HCT116 (cell line): ENCODE measurements around the gene APOBEC3B. TPM values are rescaled to one million over a fixed set of nuclear protein-coding genes. Genes with fewer than 3 reads are reported as not detected.

ENCODE experiments used
- ATAC-seq: fragments of 200-7000 bp; cut with Tn5 transposase; 2 replicates; pipeline ENCODE4 v1.9.1; 2020; ENCODE audit warnings: mild to moderate bottlenecking, moderate library complexity
- BruUV-seq: library from RNA; stranded (reverse); fragments of 400-500 nt; replicated peaks from 2 replicates; lab custom pipeline; 2021; lab: Mats Ljungman, UMichigan
- CTCF ChIA-PET: fragments of 300-600 bp; sonication (Branson Sonifier 250); formaldehyde crosslinking; loops from one replicate; lab custom pipeline; 2021; ENCODE audit warnings: antibody characterized with exemption; lab: Charles Lee
- POLR2A ChIA-PET: fragments of 300-600, 350-600 bp; sonication (Branson Sonifier 250); formaldehyde crosslinking; loops from one replicate; lab custom pipeline; 2021; ENCODE audit warnings: antibody characterized with exemption; lab: Charles Lee
- RAD21 ChIA-PET, 2 experiments: fragments of 300-600 bp; sonication (Branson Sonifier 250); formaldehyde crosslinking; loops; one replicate each; lab custom pipeline; 2023; ENCODE audit warnings: low total read pairs in 2 of 2; ENCODE audit not compliant: uncharacterized antibody in 2 of 2, unreplicated experiment in 2 of 2, low non-redundant PET in 1 of 2; lab: Charles Lee
- DNase-seq: peaks from one replicate; pipeline ENCODE4 v3.0.0-alpha.2; 2010; ENCODE audit warnings: low read depth, low spot score
- H2AFZ ChIP-seq: fragments of 200-600 bp; shearing (Covaris generic), sonication (generic); 2 replicates; pipeline ENCODE4 v1.6.1; 2017; ENCODE audit warnings: low read depth, mixed run types, mixed read lengths, antibody characterized with exemption, low read length; ENCODE audit not compliant: poor library complexity, severe bottlenecking
- H3K27ac ChIP-seq: 2 replicates; pipeline ENCODE4 v1.5.1; 2012; ENCODE audit warnings: low read depth, low read length
- H3K27me3 ChIP-seq: fragments of 200-600 bp; sonication (generic); 2 replicates; pipeline ENCODE4 v1.6.1; 2016; ENCODE audit warnings: mixed run types, low read length, mixed read lengths; ENCODE audit not compliant: insufficient read depth
- H3K36me3 ChIP-seq, 2 experiments: fragments of 200-500 bp in 1 of 2; fragments of 200-600 bp in 1 of 2; sonication (Bioruptor generic) in 1 of 2; sonication (generic) in 1 of 2; 2 replicates each; pipeline versions ENCODE4 v1.5.1 to v1.6.1; 2014 to 2016; ENCODE audit warnings: low read length in 2 of 2, inconsistent platforms in 1 of 2, mixed read lengths in 1 of 2, mixed run types in 1 of 2; ENCODE audit not compliant: insufficient read depth in 2 of 2, control insufficient read depth in 1 of 2
- H3K4me1 ChIP-seq, 2 experiments: fragments of 200-600 bp in 1 of 2; sonication (generic) in 1 of 2; 2 replicates each; pipeline versions ENCODE4 v1.5.1 to v1.6.1; 2012 to 2017; ENCODE audit warnings: low read length in 2 of 2, inconsistent platforms in 1 of 2, mild to moderate bottlenecking in 1 of 2, mixed read lengths in 1 of 2, mixed run types in 1 of 2, moderate library complexity in 1 of 2; ENCODE audit not compliant: insufficient read depth in 2 of 2, control insufficient read depth in 1 of 2
- H3K4me2 ChIP-seq: fragments of 200-600 bp; sonication (generic); 2 replicates; pipeline ENCODE4 v1.6.1; 2017; ENCODE audit warnings: mixed run types, low read length, mixed read lengths
- H3K4me3 ChIP-seq, 2 experiments: fragments of 200-600 bp in 1 of 2; sonication (generic) in 1 of 2; replicated peaks in 1 of 2; 2 replicates each; pipeline ENCODE4 v1.5.1; 2011 to 2016; ENCODE audit warnings: low read length in 2 of 2, control low read depth in 1 of 2, low read depth in 1 of 2, mild to moderate bottlenecking in 1 of 2, mixed read lengths in 1 of 2, mixed run types in 1 of 2
- H3K79me2 ChIP-seq: fragments of 200-600 bp; sonication (generic); 2 replicates; pipeline ENCODE4 v1.6.1; 2017; ENCODE audit warnings: mild to moderate bottlenecking, mixed run types, low read length, moderate library complexity, mixed read lengths; ENCODE audit not compliant: insufficient read depth
- H3K9ac ChIP-seq: fragments of 200-600 bp; sonication (generic); 2 replicates; pipeline ENCODE4 v1.6.1; 2016; ENCODE audit warnings: low read length, mixed read lengths
- H3K9me2 ChIP-seq: fragments of 200-600 bp; sonication (generic), shearing (Covaris generic); 2 replicates; pipeline ENCODE4 v1.6.1; 2017; ENCODE audit warnings: mixed run types, mild to moderate bottlenecking, moderate library complexity; ENCODE audit not compliant: insufficient read depth
- H3K9me3 ChIP-seq, 2 experiments: fragments of 200-500 bp in 1 of 2; fragments of 200-600 bp in 1 of 2; sonication (Bioruptor generic) in 1 of 2; sonication (generic) in 1 of 2; 2 replicates each; pipeline ENCODE4 v1.6.1; 2014 to 2017; ENCODE audit warnings: low read length in 2 of 2, mixed read lengths in 2 of 2, inconsistent platforms in 1 of 2, low read depth in 1 of 2, mild to moderate bottlenecking in 1 of 2, mixed run types in 1 of 2, moderate library complexity in 1 of 2; ENCODE audit not compliant: control insufficient read depth in 1 of 2, insufficient read depth in 1 of 2
- H4K20me1 ChIP-seq: fragments of 200-600 bp; sonication (generic), shearing (Covaris generic); 2 replicates; pipeline ENCODE4 v1.6.1; 2017; ENCODE audit warnings: mixed run types, mild to moderate bottlenecking, moderate library complexity; ENCODE audit not compliant: insufficient read depth
- CBX3 ChIP-seq: IDR thresholded peaks from 2 replicates; pipeline ENCODE4 v1.6.1; 2012; ENCODE audit warnings: low read depth
- CEBPB ChIP-seq: IDR thresholded peaks from 2 replicates; pipeline ENCODE4 v1.6.1; 2012; ENCODE audit warnings: low read depth
- EGR1 ChIP-seq: IDR thresholded peaks from 2 replicates; pipeline ENCODE4 v1.6.1; 2012; ENCODE audit warnings: low read depth
- ELF1 ChIP-seq: IDR thresholded peaks from 2 replicates; pipeline ENCODE4 v1.6.1; 2012; ENCODE audit warnings: low read depth, borderline replicate concordance
- EZH2 ChIP-seq: fragments of 200-600 bp; sonication (generic); IDR thresholded peaks from 2 replicates; pipeline ENCODE4 v1.6.1; 2017; ENCODE audit warnings: antibody characterized with exemption, mixed run types
- EZH2phosphoT487 ChIP-seq: fragments of 200-600 bp; IDR thresholded peaks from 2 replicates; pipeline ENCODE4 v1.6.1; 2018; ENCODE audit warnings: antibody characterized with exemption, borderline replicate concordance
- FOSL1 ChIP-seq: IDR thresholded peaks from 2 replicates; pipeline ENCODE4 v1.6.1; 2012; ENCODE audit warnings: low read depth
- JUND ChIP-seq: IDR thresholded peaks from 2 replicates; pipeline ENCODE4 v1.6.1; 2012
- POLR2A ChIP-seq: IDR thresholded peaks from 2 replicates; pipeline ENCODE4 v1.7.0; 2011; ENCODE audit warnings: borderline replicate concordance; ENCODE audit not compliant: insufficient read depth, insufficient read length; ENCODE audit errors: extremely low read depth
- POLR2AphosphoS5 ChIP-seq: IDR thresholded peaks from 2 replicates; pipeline ENCODE4 v1.6.1; 2011; ENCODE audit warnings: mild to moderate bottlenecking, low read depth, low read length, moderate library complexity
- RAD21 ChIP-seq: IDR thresholded peaks from 2 replicates; pipeline ENCODE4 v1.6.1; 2012; ENCODE audit warnings: low read depth, mild to moderate bottlenecking
- SIN3A ChIP-seq: IDR thresholded peaks from 2 replicates; pipeline ENCODE4 v1.6.1; 2012; ENCODE audit warnings: low read depth
- SP1 ChIP-seq: IDR thresholded peaks from 2 replicates; pipeline ENCODE4 v1.6.1; 2012; ENCODE audit warnings: low read depth
- TCF7L2 ChIP-seq: IDR thresholded peaks from 2 replicates; pipeline ENCODE4 v1.7.0; 2011; ENCODE audit warnings: borderline replicate concordance, inconsistent platforms; ENCODE audit not compliant: insufficient read depth, insufficient read length; ENCODE audit errors: extremely low read depth
- YY1 ChIP-seq: IDR thresholded peaks from 2 replicates; pipeline ENCODE4 v1.6.1; 2011; ENCODE audit warnings: low read length, low read depth, moderate library complexity, mild to moderate bottlenecking; ENCODE audit not compliant: insufficient replicate concordance; ENCODE audit errors: extremely low read depth
- ZFX ChIP-seq: fragments of 450-650 bp; IDR thresholded peaks from 2 replicates; pipeline ENCODE4 v1.6.1; 2017
- ZNF274 ChIP-seq: fragments of 200-500 bp; sonication (Bioruptor generic); IDR thresholded peaks from 2 replicates; pipeline ENCODE4 v1.6.1; 2014; ENCODE audit warnings: mild to moderate bottlenecking, low read depth, low read length, inconsistent platforms
- intact Hi-C: fragments of 100-400 bp; cut with micrococcal nuclease; formaldehyde crosslinking; loops from 2 replicates; pipeline ENCODE4 v1.10.0; 2022
- total RNA-seq: library from RNA; stranded (reverse); gene quantifications from one replicate; pipeline ENCODE4 v1.2.1, GENCODE V29; 2021; ENCODE audit not compliant: unreplicated experiment
- TF ChIP-seq, protein P1 (sequence below), 3 experiments: fragments of 200-600 bp in 1 of 3; sonication (generic) in 1 of 3; IDR thresholded peaks in 2 of 3; conservative IDR thresholded peaks in 1 of 3; 2 replicates each; pipeline ENCODE4 v1.5.1; 2012 to 2017; ENCODE audit warnings: low read depth in 2 of 3, low read length in 2 of 3, antibody characterized with exemption in 1 of 3, borderline replicate concordance in 1 of 3, control low read depth in 1 of 3, mild to moderate bottlenecking in 1 of 3, mixed read lengths in 1 of 3, mixed run types in 1 of 3, moderate library complexity in 1 of 3; ENCODE audit not compliant: insufficient read depth in 1 of 3
- TF ChIP-seq, protein P2 (sequence below): IDR thresholded peaks from 2 replicates; pipeline ENCODE4 v1.6.1; 2012
- TF ChIP-seq, protein P3 (sequence below): IDR thresholded peaks from 2 replicates; pipeline ENCODE4 v1.6.1; 2012; ENCODE audit warnings: low read depth

APOBEC3B gene
- total RNA-seq, 1 experiment from 2014 or later: 10.3 TPM

DNA sequence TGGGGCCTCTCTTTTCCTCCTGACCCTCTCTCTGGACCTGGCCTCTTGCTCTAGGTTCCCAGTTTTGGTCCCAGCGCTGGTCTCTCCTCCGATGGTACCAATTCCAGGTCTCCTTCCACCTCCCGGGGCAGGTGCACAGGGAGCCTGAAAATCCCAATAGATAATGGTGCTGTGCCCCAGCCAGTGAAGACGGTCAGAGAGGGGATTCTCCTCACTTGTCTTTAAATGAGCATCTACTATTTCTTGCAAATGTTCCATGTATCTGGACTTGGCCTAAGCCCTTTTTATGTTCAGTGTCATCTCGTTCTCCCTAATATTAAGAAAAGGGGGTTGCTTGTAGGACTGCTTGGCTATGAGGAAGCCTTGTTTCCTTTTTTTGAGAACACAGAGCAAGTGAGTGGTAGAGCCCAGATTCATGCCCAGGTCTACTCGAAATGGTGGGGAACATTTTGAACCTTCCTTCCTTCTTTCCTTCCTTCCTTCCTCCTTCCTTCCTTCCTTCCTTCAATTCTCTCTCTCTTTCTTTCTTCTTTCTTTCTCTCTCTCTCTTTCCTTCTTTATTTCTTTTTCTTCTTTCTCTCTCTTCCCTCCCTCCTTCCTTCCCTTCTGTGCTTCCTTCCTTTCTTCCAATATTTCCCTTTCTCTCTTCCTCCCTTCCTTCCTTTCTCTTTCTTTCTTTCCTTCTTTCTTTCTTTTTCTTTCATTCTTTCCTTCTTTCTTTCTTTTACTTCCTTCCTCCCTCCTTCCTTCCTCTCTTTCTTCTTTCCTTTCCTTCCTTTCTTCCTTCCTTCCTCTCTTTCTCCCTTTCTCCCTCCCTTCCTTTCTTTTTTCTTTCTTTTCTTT lies 24.1 kb upstream of the APOBEC3B start:
- Histone ChIP-seq H3K79me2 (no peaks in the 10 kb centered on the region), H4K20me1 (no peaks in the 10 kb centered on the region), H3K4me2 (no peak overlapping the region), H3K4me1 (no peaks in the 10 kb centered on the region; a peak in 1 of 4 replicates), H3K9ac (no peak overlapping the region), H3K9me2 (no peaks in the 10 kb centered on the region), H3K9me3 (no peaks in the 10 kb centered on the region), H3K36me3 (no peaks in the 10 kb centered on the region), H3K27ac (no peak overlapping the region), H3K4me3 (no peak overlapping the region), H3K27me3 (peaks cover 3% of the 10 kb centered on the region; the same call in 1 of the 2 replicates), H2AFZ (no peak overlapping the region)
- TF ChIP-seq SIN3A (no peak), EZH2 (no peak), EGR1 (no peak), ZNF274 (no peak), CEBPB (no peak), FOSL1 (no peak), CBX3 (no peak), JUND (no peak), SP1 (no peak), ELF1 (no peak), EZH2phosphoT487 (no peak), RAD21 (no peak), POLR2A (no peak), YY1 (no peak), POLR2AphosphoS5 (no peak), TCF7L2 (no peak), ZFX (no peak)
- TF ChIP-seq, protein P1, sequence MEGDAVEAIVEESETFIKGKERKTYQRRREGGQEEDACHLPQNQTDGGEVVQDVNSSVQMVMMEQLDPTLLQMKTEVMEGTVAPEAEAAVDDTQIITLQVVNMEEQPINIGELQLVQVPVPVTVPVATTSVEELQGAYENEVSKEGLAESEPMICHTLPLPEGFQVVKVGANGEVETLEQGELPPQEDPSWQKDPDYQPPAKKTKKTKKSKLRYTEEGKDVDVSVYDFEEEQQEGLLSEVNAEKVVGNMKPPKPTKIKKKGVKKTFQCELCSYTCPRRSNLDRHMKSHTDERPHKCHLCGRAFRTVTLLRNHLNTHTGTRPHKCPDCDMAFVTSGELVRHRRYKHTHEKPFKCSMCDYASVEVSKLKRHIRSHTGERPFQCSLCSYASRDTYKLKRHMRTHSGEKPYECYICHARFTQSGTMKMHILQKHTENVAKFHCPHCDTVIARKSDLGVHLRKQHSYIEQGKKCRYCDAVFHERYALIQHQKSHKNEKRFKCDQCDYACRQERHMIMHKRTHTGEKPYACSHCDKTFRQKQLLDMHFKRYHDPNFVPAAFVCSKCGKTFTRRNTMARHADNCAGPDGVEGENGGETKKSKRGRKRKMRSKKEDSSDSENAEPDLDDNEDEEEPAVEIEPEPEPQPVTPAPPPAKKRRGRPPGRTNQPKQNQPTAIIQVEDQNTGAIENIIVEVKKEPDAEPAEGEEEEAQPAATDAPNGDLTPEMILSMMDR (IDR thresholded peaks at IDR 0.05 in 2 of 3, conservative IDR thresholded peaks at IDR 0.05 in 1 of 3; ENCODE audit: borderline replicate concordance in 1 of 3, insufficient read depth in 1 of 3, low read depth in 2 of 3, low read length in 2 of 3): no peak
- TF ChIP-seq, protein P2, sequence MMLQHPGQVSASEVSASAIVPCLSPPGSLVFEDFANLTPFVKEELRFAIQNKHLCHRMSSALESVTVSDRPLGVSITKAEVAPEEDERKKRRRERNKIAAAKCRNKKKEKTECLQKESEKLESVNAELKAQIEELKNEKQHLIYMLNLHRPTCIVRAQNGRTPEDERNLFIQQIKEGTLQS: no peak
- TF ChIP-seq, protein P3, sequence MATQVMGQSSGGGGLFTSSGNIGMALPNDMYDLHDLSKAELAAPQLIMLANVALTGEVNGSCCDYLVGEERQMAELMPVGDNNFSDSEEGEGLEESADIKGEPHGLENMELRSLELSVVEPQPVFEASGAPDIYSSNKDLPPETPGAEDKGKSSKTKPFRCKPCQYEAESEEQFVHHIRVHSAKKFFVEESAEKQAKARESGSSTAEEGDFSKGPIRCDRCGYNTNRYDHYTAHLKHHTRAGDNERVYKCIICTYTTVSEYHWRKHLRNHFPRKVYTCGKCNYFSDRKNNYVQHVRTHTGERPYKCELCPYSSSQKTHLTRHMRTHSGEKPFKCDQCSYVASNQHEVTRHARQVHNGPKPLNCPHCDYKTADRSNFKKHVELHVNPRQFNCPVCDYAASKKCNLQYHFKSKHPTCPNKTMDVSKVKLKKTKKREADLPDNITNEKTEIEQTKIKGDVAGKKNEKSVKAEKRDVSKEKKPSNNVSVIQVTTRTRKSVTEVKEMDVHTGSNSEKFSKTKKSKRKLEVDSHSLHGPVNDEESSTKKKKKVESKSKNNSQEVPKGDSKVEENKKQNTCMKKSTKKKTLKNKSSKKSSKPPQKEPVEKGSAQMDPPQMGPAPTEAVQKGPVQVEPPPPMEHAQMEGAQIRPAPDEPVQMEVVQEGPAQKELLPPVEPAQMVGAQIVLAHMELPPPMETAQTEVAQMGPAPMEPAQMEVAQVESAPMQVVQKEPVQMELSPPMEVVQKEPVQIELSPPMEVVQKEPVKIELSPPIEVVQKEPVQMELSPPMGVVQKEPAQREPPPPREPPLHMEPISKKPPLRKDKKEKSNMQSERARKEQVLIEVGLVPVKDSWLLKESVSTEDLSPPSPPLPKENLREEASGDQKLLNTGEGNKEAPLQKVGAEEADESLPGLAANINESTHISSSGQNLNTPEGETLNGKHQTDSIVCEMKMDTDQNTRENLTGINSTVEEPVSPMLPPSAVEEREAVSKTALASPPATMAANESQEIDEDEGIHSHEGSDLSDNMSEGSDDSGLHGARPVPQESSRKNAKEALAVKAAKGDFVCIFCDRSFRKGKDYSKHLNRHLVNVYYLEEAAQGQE: no peak
- intact Hi-C loops: no loop called here
- CTCF ChIA-PET: no interaction called here
- RAD21 ChIA-PET: no interaction called here
- no TSS peak for BruUV-seq
- POLR2A ChIA-PET: no interaction called here
- DNase-seq: no peak
- no peak for ATAC-seq
